ENCODE measurements around the gene MS4A10. TPM values are rescaled to one million over a fixed set of nuclear protein-coding genes. Genes with fewer than 3 reads are reported as not detected.

Gene MS4A10
- total RNA-seq, 2 donors from 2014 or later = not detected

DNA sequence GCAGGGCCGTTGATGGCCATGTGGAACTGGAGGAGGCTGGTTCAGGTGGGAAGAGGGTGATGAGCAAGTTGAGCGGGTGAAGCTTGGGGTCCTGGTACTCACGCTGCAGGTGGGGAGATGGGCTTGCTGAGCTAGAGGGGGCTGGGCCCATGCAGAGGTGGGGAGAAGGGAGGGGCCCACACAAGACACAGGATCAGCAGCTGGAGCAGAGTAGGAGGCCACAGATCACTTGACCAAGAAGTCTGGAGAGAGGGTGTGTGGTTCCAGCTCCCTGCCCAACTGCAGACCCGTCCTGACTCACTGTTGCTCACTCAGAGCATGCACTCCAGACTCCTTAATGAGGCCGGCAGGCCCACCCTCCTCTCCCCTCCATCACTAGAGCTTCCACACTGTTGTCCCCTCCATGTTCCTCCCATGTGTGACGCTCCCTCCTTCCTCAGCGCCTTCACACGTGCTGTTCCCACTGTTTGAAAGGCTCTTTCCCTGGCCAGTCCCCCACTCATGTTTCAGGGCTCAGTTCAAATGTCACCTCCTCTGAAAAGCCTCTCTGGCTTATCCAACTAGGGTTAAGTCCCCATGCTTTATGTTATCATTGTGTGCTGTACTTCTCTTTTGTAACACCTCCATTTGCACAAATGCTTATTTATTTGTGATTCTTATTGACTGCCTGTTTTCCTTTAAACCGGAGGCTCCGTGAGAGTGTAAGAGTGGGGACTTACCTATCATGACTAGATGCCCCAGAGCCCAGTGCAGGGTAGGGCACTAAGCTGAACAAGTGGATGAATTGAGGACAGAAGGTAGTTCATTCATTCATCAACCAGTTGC is 59.1 kb downstream of the MS4A10 start:
- Mint-ChIP-seq H3K27me3 (ENCODE audit: low read depth) (no peaks in the 10 kb centered on the region), H3K4me3 (peak overlapping the region; percentile 88 to 93), H3K27ac (peak overlapping the region; percentile 85), H3K4me1 (ENCODE audit: low read depth) (peaks cover 37% of the 10 kb centered on the region), H3K36me3 (ENCODE audit: insufficient read depth in 2 of 2) (peaks cover 2 to 10% of the 10 kb centered on the region in 2 donors), H3K9me3 (no peaks in the 10 kb centered on the region)
- ATAC-seq (replicated peaks in 1 of 2) = no peak
- no peak for DNase-seq

DNA sequence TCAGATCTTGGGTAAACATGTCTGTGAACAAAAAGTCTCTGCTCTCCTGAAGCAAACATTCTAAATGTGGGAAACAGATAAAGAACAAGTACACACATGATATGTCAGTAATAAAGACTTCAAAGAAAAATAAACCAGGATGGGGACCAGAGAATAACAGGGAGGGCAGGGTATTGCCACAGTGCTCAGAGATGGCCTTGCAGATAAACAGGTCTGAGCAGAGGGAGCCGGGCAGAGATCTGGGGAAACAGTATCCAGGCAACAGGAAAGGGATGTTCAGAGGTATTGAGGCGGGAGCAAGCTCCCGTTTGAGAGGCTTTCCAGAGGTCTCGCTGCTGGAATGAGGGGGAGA is 59.7 kb downstream of the MS4A10 start:
- ATAC-seq (replicated peaks in 1 of 2) = no peak
- H3K36me3 Mint-ChIP-seq (ENCODE audit: insufficient read depth in 2 of 2) = peaks cover 2 to 10% of the 10 kb centered on the region in 2 donors

DNA sequence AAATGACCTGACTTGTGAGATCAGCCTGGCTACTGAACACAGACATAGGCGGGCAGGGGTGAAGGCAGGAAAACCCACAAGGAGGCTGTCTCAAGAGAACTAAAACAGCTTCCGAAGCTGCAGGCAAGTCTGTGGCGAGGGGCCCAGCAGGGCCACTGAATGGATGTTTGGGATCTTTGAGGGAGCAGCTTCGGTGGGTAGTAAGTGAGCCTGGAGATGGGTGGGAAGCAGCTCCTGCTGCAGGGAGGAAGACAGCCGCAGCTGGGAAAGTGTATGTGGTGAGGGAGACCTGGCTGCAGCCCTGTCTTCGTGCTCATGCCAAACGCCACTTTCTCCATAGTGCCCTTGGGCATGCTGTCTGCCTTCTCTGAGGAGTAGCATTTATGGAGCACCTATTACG is 60.2 kb downstream of the MS4A10 start:
- Mint-ChIP-seq H3K36me3 (ENCODE audit: insufficient read depth in 2 of 2) (peaks cover 2 to 10% of the 10 kb centered on the region in 2 donors), H3K4me1 (ENCODE audit: low read depth) (peaks cover 37% of the 10 kb centered on the region), H3K4me3 (peak overlapping the region; percentile 88 to 93), H3K27ac (peak overlapping the region; percentile 78), H3K9me3 (no peaks in the 10 kb centered on the region), H3K27me3 (ENCODE audit: low read depth) (no peaks in the 10 kb centered on the region)
- no peak for DNase-seq
- no peak for ATAC-seq (replicated peaks in 1 of 2)

More for the DNA sequence above, 59.7 kb downstream of the MS4A10 start:
- no peak for DNase-seq
- Mint-ChIP-seq H3K9me3 (no peaks in the 10 kb centered on the region), H3K27ac (peak overlapping the region; percentile 78), H3K4me3 (peak overlapping the region; percentile 88 to 93), H3K27me3 (ENCODE audit: low read depth) (no peaks in the 10 kb centered on the region), H3K4me1 (ENCODE audit: low read depth) (peaks cover 37% of the 10 kb centered on the region)

DNA sequence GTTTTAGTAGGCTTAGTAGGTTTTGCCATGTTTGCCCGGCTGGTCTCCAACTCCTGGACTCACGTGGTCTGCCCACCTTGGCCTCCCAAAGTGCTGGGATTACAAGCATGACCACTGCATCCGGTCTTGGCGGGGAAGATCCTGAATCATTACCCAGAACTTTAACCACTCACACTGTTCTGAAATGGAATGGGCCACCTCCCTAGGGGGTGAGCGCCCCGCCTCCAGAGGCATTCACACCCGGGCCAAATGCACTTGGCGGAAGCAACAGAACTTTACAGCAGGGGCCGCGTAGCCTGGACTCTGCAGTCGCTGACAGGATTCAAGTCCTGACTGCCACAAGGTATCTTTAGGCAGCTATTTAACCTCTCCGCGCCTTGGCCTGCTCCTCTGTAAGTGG is 62.1 kb downstream of the MS4A10 start:
- Mint-ChIP-seq H3K9me3 (no peaks in the 10 kb centered on the region), H3K27ac (no peak overlapping the region), H3K4me1 (ENCODE audit: low read depth) (peaks cover 25% of the 10 kb centered on the region), H3K27me3 (ENCODE audit: low read depth) (no peaks in the 10 kb centered on the region), H3K36me3 (ENCODE audit: insufficient read depth in 2 of 2) (peaks cover 2 to 7% of the 10 kb centered on the region in 2 donors), H3K4me3 (no peak overlapping the region)
- DNase-seq = no peak
- no peak for ATAC-seq (replicated peaks in 1 of 2)

DNA sequence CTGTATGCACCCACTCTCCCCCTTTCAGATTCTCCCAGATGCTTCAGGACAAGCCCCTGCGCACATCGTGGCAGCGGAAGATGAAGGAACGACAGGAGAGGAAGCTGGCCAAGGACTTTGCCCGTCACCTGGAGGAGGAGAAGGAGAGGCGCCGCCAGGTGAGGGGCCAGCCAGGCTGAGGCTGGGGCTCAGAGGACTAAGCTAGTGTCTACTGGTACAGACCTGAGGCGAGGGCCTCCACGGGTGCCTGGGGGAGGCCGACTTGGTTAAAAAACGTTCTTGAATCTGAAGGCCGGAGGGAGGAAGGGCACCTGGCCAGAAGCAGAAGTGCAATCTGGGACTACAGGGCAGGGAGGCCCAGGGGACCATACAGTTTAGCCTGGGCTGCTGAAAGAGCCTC is 62.8 kb downstream of the MS4A10 start:
- Mint-ChIP-seq H3K27me3 (ENCODE audit: low read depth) (no peaks in the 10 kb centered on the region), H3K4me3 (no peak overlapping the region), H3K36me3 (ENCODE audit: insufficient read depth in 2 of 2) (peaks cover 2 to 7% of the 10 kb centered on the region in 2 donors), H3K9me3 (no peaks in the 10 kb centered on the region), H3K27ac (no peak overlapping the region), H3K4me1 (ENCODE audit: low read depth) (peaks cover 25% of the 10 kb centered on the region)
- DNase-seq (no peak), ATAC-seq (replicated peaks in 1 of 2) (no peak)

DNA sequence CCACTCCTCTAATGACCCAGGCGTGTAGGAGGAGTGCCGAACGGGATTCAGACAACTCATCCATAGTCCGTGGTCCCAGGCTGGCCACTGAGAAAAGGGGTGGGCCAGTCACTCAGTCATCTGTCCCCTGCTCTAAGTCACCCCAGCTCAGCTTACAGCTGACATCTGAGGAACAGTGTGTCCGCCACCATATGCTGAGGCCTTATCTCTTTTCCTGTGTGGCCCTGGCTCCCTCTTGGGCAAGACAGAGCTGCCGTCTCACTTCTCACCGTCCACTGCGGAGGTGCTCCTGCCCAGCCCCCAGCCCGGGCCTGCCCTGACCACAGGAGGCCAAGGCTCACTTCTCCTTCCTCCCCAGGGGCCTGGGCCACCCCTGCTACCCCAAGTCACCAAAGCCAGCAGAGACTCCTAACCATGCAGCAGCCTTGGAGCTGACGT is 63.6 kb downstream of the MS4A10 start:
- peaks cover 19% of the 10 kb centered on the region for H3K4me1 Mint-ChIP-seq (ENCODE audit: low read depth)
- H3K27ac Mint-ChIP-seq = no peak overlapping the region
- H3K4me3 Mint-ChIP-seq = no peak overlapping the region
- no peaks in the 10 kb centered on the region for H3K27me3 Mint-ChIP-seq (ENCODE audit: low read depth)
- peaks cover 2 to 7% of the 10 kb centered on the region in 2 donors for H3K36me3 Mint-ChIP-seq (ENCODE audit: insufficient read depth in 2 of 2)
- no peaks in the 10 kb centered on the region for H3K9me3 Mint-ChIP-seq
- no peak for ATAC-seq (replicated peaks in 1 of 2)
- DNase-seq = no peak

DNA sequence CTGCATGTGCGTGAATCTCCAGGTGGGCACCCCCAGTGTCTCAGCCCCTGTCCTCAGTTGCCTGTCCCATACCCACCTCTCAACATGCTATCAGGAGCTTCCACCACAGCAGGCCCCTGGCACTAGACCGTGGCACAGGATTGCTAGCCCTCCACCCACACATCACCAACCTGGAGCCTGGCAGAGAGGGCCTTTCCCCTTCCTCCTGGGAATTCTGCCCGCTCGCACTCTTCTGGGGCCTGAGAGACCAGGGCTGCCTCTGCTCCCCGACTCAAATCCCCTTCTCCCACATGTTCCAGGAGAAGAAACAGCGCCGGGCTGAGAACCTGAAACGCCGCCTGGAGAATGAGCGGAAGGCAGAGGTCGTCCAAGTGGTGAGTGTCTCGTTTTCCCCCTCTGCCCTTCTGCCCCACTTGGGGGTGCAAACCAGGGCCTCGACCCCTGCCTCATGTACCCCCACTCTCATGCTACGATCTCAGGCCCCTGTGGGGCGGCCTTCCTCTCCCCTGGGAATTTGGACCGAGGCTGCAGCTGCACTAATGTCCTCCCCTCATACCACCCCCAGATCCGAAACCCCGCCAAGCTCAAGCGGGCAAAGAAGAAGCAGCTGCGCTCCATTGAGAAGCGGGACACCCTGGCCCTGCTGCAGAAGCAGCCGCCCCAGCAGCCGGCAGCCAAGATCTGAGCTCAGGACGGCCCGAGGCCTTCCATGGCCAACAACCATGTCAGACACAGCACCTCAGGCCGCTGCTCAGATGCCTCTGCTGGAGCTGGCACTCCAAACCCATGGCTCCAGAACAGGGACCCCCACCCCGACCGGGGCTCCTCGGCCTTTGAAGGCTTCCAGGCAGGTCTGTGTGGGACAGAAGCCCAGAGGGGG is 64.7 kb downstream of the MS4A10 start:
- H3K4me1 Mint-ChIP-seq (ENCODE audit: low read depth) = peaks cover 8% of the 10 kb centered on the region
- DNase-seq = no peak
- no peak for ATAC-seq (replicated peaks in 1 of 2)
- H3K9me3 Mint-ChIP-seq = no peaks in the 10 kb centered on the region
- peaks cover 2 to 7% of the 10 kb centered on the region in 2 donors for H3K36me3 Mint-ChIP-seq (ENCODE audit: insufficient read depth in 2 of 2)
- no peak overlapping the region for H3K27ac Mint-ChIP-seq
- H3K27me3 Mint-ChIP-seq (ENCODE audit: low read depth) = no peaks in the 10 kb centered on the region
- no peak overlapping the region for H3K4me3 Mint-ChIP-seq

Other genes with a start within 250 kb of the MS4A10 start
- not detected for gene MS4A8, start 85.7 kb upstream of the MS4A10 start, total RNA-seq
- not detected for gene MS4A18, start 60.6 kb upstream of the MS4A10 start, total RNA-seq
- gene MS4A15, start 28.5 kb upstream of the MS4A10 start, total RNA-seq = not detected
- gene CCDC86, start 56.8 kb downstream of the MS4A10 start, total RNA-seq = 10 to 100 TPM; 16.4 to 23.9 TPM
- gene PTGDR2, start 70.6 kb downstream of the MS4A10 start, total RNA-seq = under 1 TPM; 0.16 to 0.17 TPM
- not detected for gene ZP1, start 82.2 kb downstream of the MS4A10 start, total RNA-seq
- 100 to 1,000 TPM; 139 to 175 TPM for gene PRPF19, start 121.3 kb downstream of the MS4A10 start, total RNA-seq
- gene TMEM109, start 128.8 kb downstream of the MS4A10 start, total RNA-seq = 10 to 100 TPM; 61.9 to 66.3 TPM
- 1 to 10 TPM; 2.4 to 3.5 TPM for gene TMEM132A, start 139.1 kb downstream of the MS4A10 start, total RNA-seq
- gene SLC15A3, start 166.8 kb downstream of the MS4A10 start, total RNA-seq = 1 to 10 TPM; 3.5 to 4.1 TPM
- gene CD6, start 186.3 kb downstream of the MS4A10 start, total RNA-seq = 100 to 1,000 TPM; 298 to 313 TPM